Calu3 (cell line): ENCODE results near the gene CDH4. TPM values are rescaled to one million over a fixed set of nuclear protein-coding genes. Genes with fewer than 3 reads are reported as not detected.
"Not testable (repeated sequence)": the region's sequence is repeated elsewhere in the genome, so short reads cannot be mapped to it uniquely, and the experiment has no call there.

Source experiments
- BruUV-seq: library from RNA; stranded (reverse); fragments of 400-500 nt; replicated peaks from 2 replicates; lab custom pipeline; 2021; lab: Mats Ljungman, UMichigan
- CTCF ChIA-PET: fragments of 300-600 bp; sonication (Branson Sonifier 250); formaldehyde crosslinking; loops from one replicate; lab custom pipeline; 2022; ENCODE audit warnings: antibody characterized with exemption; lab: Charles Lee
- DNase-seq: peaks from one replicate; pipeline ENCODE4 v3.0.0; 2022
- H3K27ac Mint-ChIP-seq: one replicate; pipeline ENCODE4 v1.8.0; 2022; ENCODE audit warnings: mixed read lengths; ENCODE audit not compliant: unreplicated experiment
- H3K27me3 Mint-ChIP-seq: one replicate; pipeline ENCODE4 v1.8.0; 2022; ENCODE audit warnings: mixed read lengths; ENCODE audit not compliant: unreplicated experiment
- H3K36me3 Mint-ChIP-seq: one replicate; pipeline ENCODE4 v1.8.0; 2022; ENCODE audit warnings: mild to moderate bottlenecking, moderate library complexity, mixed read lengths; ENCODE audit not compliant: insufficient read depth, unreplicated experiment
- H3K4me1 Mint-ChIP-seq: one replicate; pipeline ENCODE4 v1.8.0; 2022; ENCODE audit warnings: mild to moderate bottlenecking, low read depth, mixed read lengths; ENCODE audit not compliant: unreplicated experiment
- H3K4me3 Mint-ChIP-seq: one replicate; pipeline ENCODE4 v1.8.0; 2022; ENCODE audit warnings: mild to moderate bottlenecking, low read depth, moderate library complexity, mixed read lengths; ENCODE audit not compliant: unreplicated experiment
- H3K9me3 Mint-ChIP-seq: one replicate; pipeline ENCODE4 v1.8.0; 2022; ENCODE audit warnings: low read depth, mixed read lengths; ENCODE audit not compliant: unreplicated experiment
- intact Hi-C: fragments of 100-400 bp; cut with micrococcal nuclease; formaldehyde crosslinking; loops from one replicate; pipeline ENCODE4 v1.10.0; 2022; ENCODE audit not compliant: unreplicated experiment
- total RNA-seq: library from RNA; stranded (reverse); gene quantifications from 2 replicates; pipeline ENCODE4 v1.2.3, GENCODE V29; 2022
- TF ChIP-seq, protein P1 (sequence below): fragments of 200-600 bp; IDR thresholded peaks from one replicate; pipeline ENCODE4 v1.8.0; 2022; ENCODE audit warnings: antibody characterized with exemption; ENCODE audit not compliant: unreplicated experiment

CDH4 gene
- total RNA-seq, 1 experiment from 2014 or later = not detected

DNA sequence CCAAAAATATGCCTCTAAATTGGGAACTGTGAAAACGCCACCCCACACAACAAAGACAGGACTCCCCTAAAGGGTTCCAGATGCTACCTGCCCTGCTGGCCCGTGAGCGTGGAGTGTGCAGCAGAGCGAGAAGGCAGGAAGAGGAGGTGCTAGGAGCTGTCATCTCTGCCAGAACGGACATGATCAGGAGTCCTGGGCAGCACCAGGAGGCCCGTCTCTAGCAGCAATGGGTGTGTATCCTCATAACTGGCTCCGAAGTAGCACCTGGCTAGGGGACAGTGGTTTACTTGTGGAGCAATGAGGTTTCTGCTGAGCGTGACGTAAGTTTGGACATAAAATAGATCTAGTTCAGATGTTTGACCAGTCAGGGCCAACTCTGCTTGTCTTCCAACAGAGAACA, 226.0 kb downstream of the CDH4 start:
- Mint-ChIP-seq H3K9me3 (peaks cover 23% of the 10 kb centered on the region), H3K36me3 (no peaks in the 10 kb centered on the region), H3K27ac (no peak overlapping the region), H3K4me1 (no peaks in the 10 kb centered on the region), H3K27me3 (peaks cover 26% of the 10 kb centered on the region), H3K4me3 (no peak overlapping the region)
- no peak for DNase-seq
- TF ChIP-seq, protein P1, sequence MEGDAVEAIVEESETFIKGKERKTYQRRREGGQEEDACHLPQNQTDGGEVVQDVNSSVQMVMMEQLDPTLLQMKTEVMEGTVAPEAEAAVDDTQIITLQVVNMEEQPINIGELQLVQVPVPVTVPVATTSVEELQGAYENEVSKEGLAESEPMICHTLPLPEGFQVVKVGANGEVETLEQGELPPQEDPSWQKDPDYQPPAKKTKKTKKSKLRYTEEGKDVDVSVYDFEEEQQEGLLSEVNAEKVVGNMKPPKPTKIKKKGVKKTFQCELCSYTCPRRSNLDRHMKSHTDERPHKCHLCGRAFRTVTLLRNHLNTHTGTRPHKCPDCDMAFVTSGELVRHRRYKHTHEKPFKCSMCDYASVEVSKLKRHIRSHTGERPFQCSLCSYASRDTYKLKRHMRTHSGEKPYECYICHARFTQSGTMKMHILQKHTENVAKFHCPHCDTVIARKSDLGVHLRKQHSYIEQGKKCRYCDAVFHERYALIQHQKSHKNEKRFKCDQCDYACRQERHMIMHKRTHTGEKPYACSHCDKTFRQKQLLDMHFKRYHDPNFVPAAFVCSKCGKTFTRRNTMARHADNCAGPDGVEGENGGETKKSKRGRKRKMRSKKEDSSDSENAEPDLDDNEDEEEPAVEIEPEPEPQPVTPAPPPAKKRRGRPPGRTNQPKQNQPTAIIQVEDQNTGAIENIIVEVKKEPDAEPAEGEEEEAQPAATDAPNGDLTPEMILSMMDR = no peak
- no TSS peak for BruUV-seq
- CTCF ChIA-PET = no interaction called here
- intact Hi-C loops = no loop called here

DNA sequence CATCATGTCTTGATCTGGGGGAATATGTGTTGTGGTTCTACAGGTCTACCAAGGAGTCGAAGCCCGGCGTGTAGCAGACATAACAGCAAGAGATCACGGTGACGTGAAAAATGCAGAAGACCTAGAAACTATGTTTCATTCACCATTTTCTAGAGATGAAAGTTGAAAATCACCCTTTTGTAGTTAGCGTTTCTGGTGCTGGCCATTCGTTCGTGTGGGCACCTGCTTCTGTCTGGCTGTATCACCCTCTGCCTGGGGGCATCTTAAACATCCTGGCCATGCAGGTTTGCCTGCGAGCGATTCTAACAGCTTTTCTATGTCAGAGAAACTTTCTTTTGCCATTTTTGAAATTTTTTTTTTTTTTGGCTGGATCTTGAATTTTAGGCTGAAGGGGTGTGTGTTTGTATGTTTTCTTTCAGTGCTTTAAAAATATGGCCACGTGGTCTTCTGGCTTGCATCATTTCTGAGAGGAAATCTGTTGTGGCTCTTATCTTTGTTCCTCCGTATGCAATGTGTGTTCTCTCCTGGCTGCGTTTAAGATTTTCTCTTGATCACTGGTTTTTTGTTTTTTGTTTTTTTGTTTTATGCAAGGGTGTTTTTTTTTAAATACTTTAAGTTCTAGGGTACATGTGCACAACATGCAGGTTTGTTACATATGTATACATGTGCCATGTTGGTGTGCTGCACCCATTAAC, 226.7 kb downstream of the CDH4 start:
- Mint-ChIP-seq H3K27ac (no peak overlapping the region), H3K36me3 (no peaks in the 10 kb centered on the region), H3K9me3 (peaks cover 23% of the 10 kb centered on the region), H3K4me3 (no peak overlapping the region), H3K4me1 (no peaks in the 10 kb centered on the region), H3K27me3 (peaks cover 26% of the 10 kb centered on the region)
- no TSS peak for BruUV-seq
- CTCF ChIA-PET = no interaction called here
- intact Hi-C loops = no loop called here
- TF ChIP-seq, protein P1 = no peak
- no peak for DNase-seq

DNA sequence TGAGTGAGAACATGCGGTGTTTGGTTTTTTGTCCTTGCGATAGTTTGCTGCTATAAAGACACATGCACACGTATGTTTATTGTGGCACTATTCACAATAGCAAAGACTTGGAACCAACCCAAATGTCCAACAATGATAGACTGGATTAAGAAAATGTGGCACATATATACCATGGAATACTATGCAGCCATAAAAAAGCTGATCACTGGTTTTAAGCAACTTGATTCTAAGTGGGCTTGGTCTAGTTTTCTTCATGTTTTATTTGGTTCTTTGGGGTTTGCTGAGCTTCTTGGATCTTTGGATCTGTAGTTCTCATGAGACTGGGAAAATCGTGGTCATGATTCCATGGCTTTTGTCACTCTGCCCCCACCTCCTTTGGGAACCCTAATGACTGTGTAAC, 227.4 kb downstream of the CDH4 start:
- BruUV-seq, H3K4me1 Mint-ChIP-seq, H3K36me3 Mint-ChIP-seq, CTCF ChIA-PET, intact Hi-C loops, DNase-seq, H3K27ac Mint-ChIP-seq, H3K4me3 Mint-ChIP-seq: not testable (repeated sequence)
- Mint-ChIP-seq H3K27me3 (peaks cover 26% of the 10 kb centered on the region), H3K9me3 (peaks cover 26% of the 10 kb centered on the region)

DNA sequence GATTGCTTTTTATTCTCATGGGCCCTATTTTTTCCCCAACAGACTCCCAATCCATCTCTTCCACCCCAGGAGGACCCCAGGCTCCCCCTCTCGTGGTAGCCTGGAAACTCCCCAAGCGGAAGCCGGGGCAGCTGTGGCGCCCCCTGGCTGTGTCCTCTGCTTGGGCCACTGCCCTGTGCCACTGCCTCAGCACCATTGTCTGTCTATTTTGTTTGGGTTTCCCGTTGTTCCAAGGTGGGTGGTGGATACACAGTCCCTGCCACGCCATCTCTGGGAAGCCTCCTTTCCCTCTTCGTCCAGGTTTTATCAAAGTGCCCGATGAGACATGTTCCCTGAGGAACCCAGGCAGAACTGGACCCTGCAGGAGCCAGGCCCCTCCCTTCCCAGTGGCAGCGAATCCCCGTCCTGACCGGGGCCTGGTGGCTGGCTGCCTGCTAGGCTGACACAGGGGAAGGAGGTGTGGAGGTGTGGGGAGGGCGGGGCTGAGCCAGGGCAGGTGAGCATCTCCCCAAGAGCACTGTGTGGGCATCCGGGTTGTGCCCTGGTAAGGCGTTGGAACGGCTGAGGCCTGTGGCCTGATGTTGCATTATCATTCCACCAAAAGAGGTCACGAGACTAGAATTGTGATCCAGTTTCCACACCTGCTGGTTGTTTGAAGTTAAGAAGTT, 228.2 kb downstream of the CDH4 start:
- TF ChIP-seq, protein P1 = no peak
- intact Hi-C loops = no loop called here
- no peak for DNase-seq
- Mint-ChIP-seq H3K27me3 (peaks cover 26% of the 10 kb centered on the region), H3K36me3 (no peaks in the 10 kb centered on the region), H3K4me3 (no peak overlapping the region), H3K4me1 (no peaks in the 10 kb centered on the region), H3K9me3 (peaks cover 26% of the 10 kb centered on the region), H3K27ac (no peak overlapping the region)
- BruUV-seq = no TSS peak
- CTCF ChIA-PET = no interaction called here
